Activated naive CD4-positive, alpha-beta T cell (primary cell): Measurements from ENCODE around the gene TDG.
"Not testable (repeated sequence)": the region's sequence is repeated elsewhere in the genome, so short reads cannot be mapped to it uniquely, and the experiment has no call there.

Source experiments
- DNase-seq, 4 experiments: peaks; one replicate each; lab custom pipeline; 2025; lab: John Stamatoyannopoulos, UW

Gene TDG

GRCh38 chr12:104022786-104023185 is 57.1 kb downstream of the TDG start:
- DNase-seq, result no peak

- no peak for DNase-seq
These were observed 58.0 kb downstream of the TDG start for GRCh38 chr12:104023710-104024109.

DNA sequence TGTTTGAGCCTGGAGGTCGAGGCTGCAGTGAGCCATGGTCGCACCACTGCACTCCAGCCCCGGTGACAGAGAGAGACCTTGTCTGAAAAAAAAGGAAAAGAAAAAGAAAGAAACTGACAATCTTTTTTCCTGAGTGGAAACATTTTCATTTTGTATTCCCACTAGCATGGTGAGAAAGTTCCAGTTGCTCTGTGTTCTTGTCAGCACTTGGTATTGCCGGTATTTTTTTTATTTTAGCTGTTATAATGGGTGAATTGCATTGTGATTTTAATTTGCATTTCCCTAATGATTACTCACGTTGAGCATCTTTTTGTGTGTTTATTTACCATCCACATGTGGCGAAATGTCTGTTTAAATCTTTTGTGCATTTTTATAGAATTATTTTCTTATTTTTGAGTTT is 58.7 kb downstream of the TDG start:
- no peak for DNase-seq

DNA sequence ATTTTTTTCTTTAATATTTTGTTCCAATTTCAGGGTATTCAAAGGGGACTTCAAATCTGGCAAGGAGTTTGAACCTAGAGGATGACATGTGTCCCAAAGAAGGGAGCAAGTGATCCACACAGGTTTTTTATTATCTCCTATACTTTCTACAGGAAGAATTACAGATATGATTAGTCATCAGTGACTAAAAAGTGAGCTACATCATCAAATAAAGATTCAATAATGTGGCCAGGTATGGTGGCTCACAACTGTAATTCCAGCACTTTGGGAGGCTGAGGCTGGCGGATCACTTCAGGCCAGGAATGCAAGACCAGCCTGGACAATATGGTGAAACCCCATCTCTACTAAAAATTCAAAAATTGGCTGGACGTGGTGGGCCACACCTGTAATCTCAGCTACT is 60.1 kb downstream of the TDG start:
- no peak for DNase-seq

DNA sequence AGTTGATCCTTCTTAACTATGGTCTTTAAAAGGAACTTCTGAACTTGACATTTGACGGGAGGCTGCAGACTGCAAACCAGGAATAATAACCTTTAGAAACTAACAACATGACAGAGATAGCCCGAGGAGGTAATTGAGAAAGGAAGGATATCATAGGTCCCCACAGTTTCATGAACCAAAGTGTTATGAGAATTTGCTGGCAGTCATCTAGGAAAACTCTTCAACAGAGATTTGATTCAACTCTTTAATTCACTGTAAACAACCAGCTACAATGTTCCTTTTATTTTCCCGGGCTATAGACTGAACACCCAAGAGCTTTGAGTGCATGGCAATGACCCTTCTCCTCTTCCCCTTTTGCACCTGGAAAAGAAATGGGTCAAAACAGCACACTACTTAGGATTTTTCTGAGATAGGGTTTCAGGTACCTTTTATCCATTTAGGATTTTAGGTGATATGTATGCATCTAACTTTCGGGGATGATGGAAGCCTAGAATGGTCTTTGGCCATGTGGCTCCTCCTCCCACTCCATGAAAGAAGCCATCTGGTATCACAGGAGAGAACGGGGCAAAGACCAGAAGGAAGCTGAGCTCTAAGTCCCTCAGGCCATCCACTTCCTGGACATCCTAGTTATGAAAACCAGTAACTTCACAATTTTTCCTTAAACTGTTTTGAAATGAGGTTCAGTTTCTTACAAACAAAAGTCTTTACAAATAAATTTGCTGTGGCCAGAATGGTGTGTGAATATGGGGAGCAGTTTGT is 61.3 kb downstream of the TDG start:
- DNase-seq, result no peak

DNA sequence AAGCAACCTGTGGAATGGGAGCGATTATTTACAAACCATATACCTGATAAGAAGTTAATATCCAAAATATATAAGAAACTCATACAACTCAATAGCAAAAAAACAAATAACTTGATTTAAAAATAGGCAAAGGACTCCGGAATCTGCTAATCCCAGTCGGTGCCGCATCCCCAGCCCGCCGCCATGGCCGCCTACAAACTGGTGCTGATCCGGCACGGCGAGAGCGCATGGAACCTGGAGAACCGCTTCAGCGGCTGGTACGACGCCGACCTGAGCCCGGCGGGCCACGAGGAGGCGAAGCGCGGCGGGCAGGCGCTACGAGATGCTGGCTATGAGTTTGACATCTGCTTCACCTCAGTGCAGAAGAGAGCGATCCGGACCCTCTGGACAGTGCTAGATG is 64.9 kb downstream of the TDG start:
- not testable (repeated sequence) for DNase-seq

DNA sequence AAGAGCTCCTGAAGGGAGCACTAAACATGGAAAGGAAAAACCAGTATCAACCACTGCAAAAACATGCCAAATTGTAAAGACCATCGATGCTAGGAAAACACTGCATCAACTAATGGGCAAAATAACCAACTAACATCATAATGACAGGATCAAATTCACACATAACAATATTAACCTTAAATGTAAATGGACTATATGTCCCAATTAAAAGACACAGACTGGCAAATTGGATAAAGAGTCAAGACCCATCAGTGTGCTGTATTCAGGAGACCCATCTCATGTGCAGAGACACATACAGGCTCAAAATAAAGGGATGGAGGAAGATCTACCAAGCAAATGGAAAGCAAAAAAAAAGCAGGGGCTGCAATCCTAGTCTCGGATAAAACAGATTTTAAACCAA is 70.5 kb downstream of the TDG start:
- DNase-seq, result not testable (repeated sequence)
